Tibial nerve (tissue), 4 donors: ENCODE results near the gene TBC1D20. TPM values are rescaled to one million over a fixed set of nuclear protein-coding genes. Genes with fewer than 3 reads are reported as not detected.
A peak's percentile ranks its signal among the peaks of the same experiment; 100 is the strongest.

ENCODE experiments used
- DNase-seq, 2 donors: peaks; one replicate each; pipeline ENCODE4 v3.0.0-alpha.2; 2019; ENCODE audit warnings: low spot score in 2 of 2
- H3K27ac ChIP-seq, 4 donors: fragments of 200-600 bp; sonication (generic) in 3 of 4; one replicate each; pipeline ENCODE4 v1.5.1; 2017 to 2019; ENCODE audit warnings: mild to moderate bottlenecking in 1 of 4
- H3K27me3 ChIP-seq, 2 donors: fragments of 200-600 bp; sonication (generic) in 1 of 2; one replicate each; pipeline versions ENCODE4 v1.5.1 to v1.6.0; 2017 to 2019
- H3K36me3 ChIP-seq, 3 donors: fragments of 200-600 bp; sonication (generic); one replicate each; pipeline ENCODE4 v1.5.1; 2018 to 2019
- H3K4me1 ChIP-seq, 4 donors: fragments of 200-600 bp; sonication (generic) in 3 of 4; one replicate each; pipeline ENCODE4 v1.5.1; 2017 to 2019
- H3K4me3 ChIP-seq, 4 donors: fragments of 200-600 bp; sonication (generic) in 3 of 4; one replicate each; pipeline ENCODE4 v1.5.1; 2017 to 2019; ENCODE audit warnings: mild to moderate bottlenecking in 1 of 4, moderate library complexity in 1 of 4
- H3K9me3 ChIP-seq, 4 donors: fragments of 200-600 bp; sonication (generic) in 3 of 4; one replicate each; pipeline ENCODE4 v1.5.1; 2017 to 2019
- EP300 ChIP-seq, 2 donors: sonication (generic); formaldehyde crosslinking; IDR thresholded peaks; one replicate each; pipeline ENCODE4 v1.6.1; 2017; ENCODE audit warnings: antibody characterized with exemption in 2 of 2, mild to moderate bottlenecking in 1 of 2
- POLR2A ChIP-seq, 2 donors: fragments of 450-650 bp; IDR thresholded peaks; one replicate each; pipeline ENCODE4 v1.6.1; 2017; ENCODE audit warnings: antibody characterized with exemption in 2 of 2, mild to moderate bottlenecking in 2 of 2, moderate library complexity in 2 of 2
- WGBS, 2 donors: methylation state at CpG; one replicate each; pipeline ENCODE4 v1.1.5; 2018; 5-methylcytosine and 5-hydroxymethylcytosine counted together
- total RNA-seq, 4 donors: library from RNA; depleted of rRNA; stranded (reverse); fragments of >200 nt; gene quantifications; one replicate each; pipeline ENCODE4 v1.1.0, GENCODE V29; 2016
- TF ChIP-seq, protein P1 (sequence below), 5 experiments: fragments of 200-600 bp in 3 of 5; fragments of 450-650 bp in 2 of 5; sonication (generic) in 3 of 5; IDR thresholded peaks; one replicate each; pipeline ENCODE4 v1.5.1; 2016 to 2019; ENCODE audit warnings: antibody characterized with exemption in 5 of 5, mild to moderate bottlenecking in 3 of 5, moderate library complexity in 2 of 5

Gene TBC1D20
- total RNA-seq, 4 donors from 2014 or later, result 38.5 to 52.0 (median 44.3) TPM

- 61 to 67% methylated on average over 7 of the region's 7 CpGs for whole genome bisulfite sequencing, 2 donors
- no peak for DNase-seq
- Histone ChIP-seq H3K4me3 (no peak overlapping the region), H3K4me1 (peaks cover 0 to 12% (median 2%) of the 10 kb centered on the region in 4 donors), H3K27me3 (no peaks in the 10 kb centered on the region), H3K27ac (no peak overlapping the region), H3K36me3 (peaks cover 0 to 91% (median 35%) of the 10 kb centered on the region in 3 donors), H3K9me3 (no peaks in the 10 kb centered on the region)
- TF ChIP-seq, protein P1, sequence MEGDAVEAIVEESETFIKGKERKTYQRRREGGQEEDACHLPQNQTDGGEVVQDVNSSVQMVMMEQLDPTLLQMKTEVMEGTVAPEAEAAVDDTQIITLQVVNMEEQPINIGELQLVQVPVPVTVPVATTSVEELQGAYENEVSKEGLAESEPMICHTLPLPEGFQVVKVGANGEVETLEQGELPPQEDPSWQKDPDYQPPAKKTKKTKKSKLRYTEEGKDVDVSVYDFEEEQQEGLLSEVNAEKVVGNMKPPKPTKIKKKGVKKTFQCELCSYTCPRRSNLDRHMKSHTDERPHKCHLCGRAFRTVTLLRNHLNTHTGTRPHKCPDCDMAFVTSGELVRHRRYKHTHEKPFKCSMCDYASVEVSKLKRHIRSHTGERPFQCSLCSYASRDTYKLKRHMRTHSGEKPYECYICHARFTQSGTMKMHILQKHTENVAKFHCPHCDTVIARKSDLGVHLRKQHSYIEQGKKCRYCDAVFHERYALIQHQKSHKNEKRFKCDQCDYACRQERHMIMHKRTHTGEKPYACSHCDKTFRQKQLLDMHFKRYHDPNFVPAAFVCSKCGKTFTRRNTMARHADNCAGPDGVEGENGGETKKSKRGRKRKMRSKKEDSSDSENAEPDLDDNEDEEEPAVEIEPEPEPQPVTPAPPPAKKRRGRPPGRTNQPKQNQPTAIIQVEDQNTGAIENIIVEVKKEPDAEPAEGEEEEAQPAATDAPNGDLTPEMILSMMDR (IDR thresholded peaks at IDR 0.05), result no peak
- TF ChIP-seq POLR2A (IDR thresholded peaks at IDR 0.05) (no peak), EP300 (IDR thresholded peaks at IDR 0.05) (no peak)
Measured at GRCh38 chr20:435558-435957, 26.8 kb downstream of the TBC1D20 start.

- no peaks in the 10 kb centered on the region for H3K27me3 ChIP-seq
- DNase-seq, result no peak
- H3K36me3 ChIP-seq, result peaks cover 0 to 91% (median 36%) of the 10 kb centered on the region in 3 donors
- WGBS, 2 donors, result 80 to 81% methylated on average over 15 to 16 of the region's 16 CpGs
- TF ChIP-seq, protein P1 (IDR thresholded peaks at IDR 0.05), result no peak
- no peak for TF ChIP-seq EP300 (IDR thresholded peaks at IDR 0.05)
- H3K27ac ChIP-seq, result no peak overlapping the region
- H3K4me1 ChIP-seq, result peaks cover 0 to 12% (median 2%) of the 10 kb centered on the region in 4 donors
- H3K9me3 ChIP-seq, result no peaks in the 10 kb centered on the region
- no peak overlapping the region for H3K4me3 ChIP-seq
Measured at GRCh38 chr20:434661-435419, 27.5 kb downstream of the TBC1D20 start.

DNA sequence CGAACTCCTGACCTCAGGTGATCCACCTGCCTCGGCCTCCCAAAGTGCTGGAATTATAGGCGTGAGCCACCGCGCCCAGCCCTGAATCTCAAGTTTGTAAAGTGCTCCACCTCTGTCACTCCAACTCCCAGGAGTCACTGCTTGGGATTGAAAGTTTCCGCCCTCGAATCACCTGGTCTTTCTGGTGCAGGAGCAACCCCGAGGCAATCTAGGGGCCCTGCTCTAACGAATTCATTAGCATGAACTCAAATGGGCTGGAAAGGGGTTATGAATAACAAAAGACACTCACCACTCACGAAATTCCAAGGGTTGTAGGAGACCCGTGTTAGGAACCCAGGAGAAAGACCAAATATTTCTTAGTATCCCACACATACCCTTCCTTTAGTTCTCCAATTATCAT, 28.1 kb downstream of the TBC1D20 start:
- Histone ChIP-seq H3K36me3 (peaks cover 0 to 91% (median 36%) of the 10 kb centered on the region in 3 donors), H3K9me3 (no peaks in the 10 kb centered on the region), H3K27me3 (no peaks in the 10 kb centered on the region), H3K4me3 (no peak overlapping the region), H3K27ac (no peak overlapping the region), H3K4me1 (peaks cover 0 to 10% (median 2%) of the 10 kb centered on the region in 4 donors)
- WGBS, 2 donors, result 64 to 67% methylated on average over 11 of the region's 11 CpGs
- TF ChIP-seq, protein P1 (IDR thresholded peaks at IDR 0.05), result no peak
- TF ChIP-seq EP300 (IDR thresholded peaks at IDR 0.05), result no peak
- no peak for TF ChIP-seq POLR2A (IDR thresholded peaks at IDR 0.05)
- DNase-seq, result no peak

DNA sequence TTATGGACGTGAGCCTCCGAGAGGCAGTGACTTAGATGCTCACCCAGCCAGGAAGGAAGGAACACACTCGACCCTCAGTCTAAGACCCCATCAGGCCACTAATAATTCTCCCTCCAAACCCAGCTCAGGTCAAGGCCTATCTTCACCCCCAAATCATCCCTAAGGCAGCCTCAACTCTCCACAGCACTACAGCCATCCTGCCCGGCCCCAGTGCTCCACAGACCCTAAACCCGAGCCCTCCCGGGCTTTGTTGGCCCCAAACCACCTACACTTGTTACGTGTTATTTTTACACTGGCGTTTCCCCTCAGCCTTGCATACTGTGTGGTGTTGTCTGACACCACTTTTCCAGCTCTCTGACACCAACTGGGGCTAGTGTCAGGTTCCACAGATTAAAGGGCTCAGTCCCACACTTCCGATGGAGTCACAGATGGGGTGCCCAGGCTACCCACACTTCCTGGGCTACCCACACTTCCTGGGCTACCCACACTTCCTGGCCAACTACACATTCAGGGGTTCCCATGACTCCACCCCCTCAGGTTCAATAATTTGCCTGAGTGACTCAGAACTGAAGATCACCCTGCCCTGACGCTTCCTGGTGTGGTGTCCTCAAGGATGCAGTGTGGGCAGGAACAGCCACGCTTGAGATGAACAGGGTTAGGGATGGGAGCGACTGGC, 28.9 kb downstream of the TBC1D20 start:
- H3K36me3 ChIP-seq, result peaks cover 0 to 91% (median 31%) of the 10 kb centered on the region in 3 donors
- DNase-seq, result no peak
- WGBS, 2 donors, result 69 to 79% methylated on average over 12 of the region's 12 CpGs
- no peaks in the 10 kb centered on the region for H3K27me3 ChIP-seq
- peak overlapping the region in 1 of 4 donors; percentile 19 for H3K27ac ChIP-seq
- no peak overlapping the region for H3K4me3 ChIP-seq
- H3K9me3 ChIP-seq, result no peaks in the 10 kb centered on the region
- H3K4me1 ChIP-seq, result peaks cover 0 to 2% (median 0%) of the 10 kb centered on the region in 4 donors
- TF ChIP-seq EP300 (IDR thresholded peaks at IDR 0.05), result no peak
- TF ChIP-seq, protein P1 (IDR thresholded peaks at IDR 0.05), result no peak
- no peak for TF ChIP-seq POLR2A (IDR thresholded peaks at IDR 0.05)
